Activated naive CD4-positive, alpha-beta T cell treated with Interleukin-2 at 50 U/mL for 16 hours (primary cell): ENCODE results near the gene DYRK1A.

Experiments used
- DNase-seq: peaks from one replicate; pipeline ENCODE4 v3.0.0-alpha.2; 2020

DYRK1A gene

GRCh38 chr21:37419228-37419906 is 52.8 kb downstream of the DYRK1A start:
- DNase-seq: no peak

- DNase-seq: no peak
Observed at GRCh38 chr21:37421306-37421705, 54.7 kb downstream of the DYRK1A start.

DNA sequence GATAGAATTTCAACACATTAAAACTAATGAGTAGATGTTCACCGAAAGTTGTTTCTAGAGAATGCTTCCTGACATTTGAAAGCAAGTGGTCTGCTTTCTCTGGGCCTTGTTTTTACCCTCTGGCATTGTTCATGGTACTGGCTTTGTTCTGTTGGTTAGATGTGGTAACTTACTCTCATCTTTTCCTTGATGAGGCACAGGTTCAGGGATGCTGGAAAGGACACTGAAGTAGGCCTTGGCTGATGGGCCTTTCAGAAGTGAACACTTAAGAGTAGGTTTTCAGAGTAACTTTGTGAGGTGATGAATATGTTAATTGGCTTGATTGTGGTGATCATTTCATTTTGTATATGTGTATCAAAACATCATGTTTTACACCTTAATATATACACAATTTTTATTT is 55.8 kb downstream of the DYRK1A start:
- no peak for DNase-seq

- no peak for DNase-seq
Observed at GRCh38 chr21:37423103-37423502, 56.5 kb downstream of the DYRK1A start.

- no peak for DNase-seq
Observed at GRCh38 chr21:37424396-37424795, 57.8 kb downstream of the DYRK1A start.

DNA sequence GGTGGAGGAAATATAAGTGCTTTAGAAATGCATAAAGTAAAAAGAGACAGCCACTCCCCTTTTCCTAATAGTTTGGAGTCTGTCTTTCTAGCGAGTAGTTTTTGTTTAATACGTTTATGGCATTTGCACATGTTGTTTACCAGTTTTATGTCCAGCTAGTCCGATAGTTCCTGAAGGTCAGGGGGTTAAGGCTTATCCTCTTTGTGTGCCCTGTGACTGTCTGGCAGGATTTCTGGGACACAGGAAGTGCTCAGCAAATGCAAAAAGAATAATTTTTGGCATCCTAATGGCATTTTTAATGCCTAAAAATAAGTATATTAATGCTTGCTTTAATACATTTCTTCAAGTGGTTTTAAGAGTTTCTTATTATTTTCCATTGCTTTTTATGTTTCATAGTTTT is 58.4 kb downstream of the DYRK1A start:
- DNase-seq: no peak

- DNase-seq: no peak
Observed at GRCh38 chr21:37425684-37426083, 59.1 kb downstream of the DYRK1A start.

- no peak for DNase-seq
Observed at GRCh38 chr21:37427221-37427620, 60.6 kb downstream of the DYRK1A start.

DNA sequence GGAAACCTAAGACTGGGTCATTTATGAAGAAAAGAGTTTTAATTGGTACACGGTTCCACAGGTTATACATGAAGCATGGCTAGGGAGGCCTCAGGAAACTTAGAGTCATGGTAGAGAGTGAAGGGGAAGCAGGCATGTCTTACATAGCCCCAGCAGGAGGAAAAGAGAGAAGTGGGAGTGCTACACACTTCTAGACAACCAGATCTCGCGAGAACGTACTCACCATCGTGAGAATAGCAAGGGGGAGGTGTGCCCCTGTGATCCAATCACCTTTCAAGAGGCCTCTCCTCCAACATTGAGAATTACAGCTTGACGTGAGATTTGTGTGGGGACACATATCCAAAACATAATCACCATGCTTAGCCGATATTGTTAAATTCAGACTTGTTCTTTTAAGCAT is 62.8 kb downstream of the DYRK1A start:
- no peak for DNase-seq

DNA sequence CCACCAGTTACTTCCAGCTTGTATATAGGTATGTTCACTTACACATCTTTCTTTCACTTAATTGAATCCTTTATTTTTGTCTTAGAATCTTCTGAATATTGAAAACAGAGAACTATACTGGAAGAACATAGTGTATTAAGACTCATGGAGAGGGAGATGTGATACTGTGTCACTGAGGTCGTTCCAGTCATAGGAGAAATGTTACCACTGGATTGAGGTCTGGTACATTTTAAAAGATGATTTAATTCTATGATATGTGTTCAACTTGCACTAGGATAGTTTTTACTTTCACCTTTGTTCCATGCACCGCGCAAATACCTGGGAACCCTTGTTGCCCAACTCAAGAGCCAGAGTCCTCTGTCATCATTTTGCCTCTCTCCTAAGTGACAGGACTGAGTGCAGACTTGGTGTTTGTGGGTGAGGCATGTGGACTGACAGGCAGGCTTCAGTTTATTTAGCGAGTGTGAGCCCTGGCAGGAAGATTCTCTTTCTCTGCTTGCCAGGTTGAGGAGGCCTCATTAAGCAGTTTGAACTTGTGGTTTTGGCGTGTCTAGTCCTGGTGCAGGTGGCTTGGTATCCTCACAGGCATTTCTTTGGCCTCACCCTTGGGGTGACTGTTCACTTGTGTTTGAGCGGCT is 63.7 kb downstream of the DYRK1A start:
- DNase-seq: no peak

- DNase-seq: no peak
Observed at GRCh38 chr21:37431243-37431642, 64.7 kb downstream of the DYRK1A start.

GRCh38 chr21:37432710-37433455 is 66.3 kb downstream of the DYRK1A start:
- no peak for DNase-seq

DNA sequence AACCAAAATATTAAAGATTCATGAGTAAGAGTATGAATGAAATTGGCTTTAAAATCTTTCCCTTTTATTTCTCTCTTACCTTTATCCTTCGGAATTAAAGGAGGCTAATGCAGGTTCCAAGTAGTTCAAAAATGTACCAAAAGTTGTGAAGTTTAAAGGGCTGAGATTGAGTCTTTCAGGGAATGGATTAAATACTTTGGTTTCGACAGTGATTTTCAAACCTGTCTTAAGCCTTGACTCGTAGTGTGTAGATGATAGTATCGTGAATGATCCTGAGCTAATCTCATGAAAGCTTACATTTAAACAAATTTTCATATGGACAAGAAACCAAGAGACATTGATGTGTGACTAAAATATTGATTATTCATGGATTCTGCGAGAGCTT is 66.9 kb downstream of the DYRK1A start:
- no peak for DNase-seq

DNA sequence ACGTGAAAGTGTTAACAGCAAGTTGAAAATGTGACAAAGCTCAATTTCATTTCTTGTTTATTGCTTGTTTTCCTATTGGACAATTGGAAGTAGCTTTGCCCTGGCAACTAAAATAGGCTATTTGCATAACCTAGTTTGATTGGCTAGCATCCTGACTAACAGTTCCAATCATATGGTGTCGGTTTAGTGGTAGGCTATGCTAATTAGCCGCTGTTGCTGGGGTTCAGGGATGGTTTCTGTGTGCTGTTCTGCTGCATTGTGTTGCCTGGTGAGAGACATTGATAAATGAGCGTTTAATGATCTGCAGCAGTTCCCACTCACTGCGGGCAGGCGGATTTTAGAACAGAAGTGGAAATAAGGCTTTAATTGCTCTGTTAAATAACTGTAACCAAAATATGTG is 68.5 kb downstream of the DYRK1A start:
- peak; percentile 29 for DNase-seq

DNA sequence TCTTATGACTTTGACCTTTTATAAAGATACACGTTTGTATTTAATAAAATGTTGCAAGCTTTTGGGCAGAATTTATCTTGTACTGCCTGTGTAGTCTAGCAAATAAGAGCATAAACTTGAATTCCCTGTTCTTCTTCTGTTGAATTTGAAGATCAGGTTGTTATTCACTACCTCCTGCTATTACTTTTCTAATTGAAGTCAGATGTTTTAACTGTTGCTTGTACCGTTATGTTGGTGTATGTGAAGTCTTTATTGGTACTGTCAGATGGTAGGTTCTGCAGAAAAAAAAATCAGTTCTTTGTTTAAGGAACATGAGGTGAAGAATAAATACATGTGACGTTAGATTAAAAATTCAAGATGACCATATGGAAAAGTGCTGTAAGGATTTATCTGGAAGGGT is 69.1 kb downstream of the DYRK1A start:
- DNase-seq: no peak

DNA sequence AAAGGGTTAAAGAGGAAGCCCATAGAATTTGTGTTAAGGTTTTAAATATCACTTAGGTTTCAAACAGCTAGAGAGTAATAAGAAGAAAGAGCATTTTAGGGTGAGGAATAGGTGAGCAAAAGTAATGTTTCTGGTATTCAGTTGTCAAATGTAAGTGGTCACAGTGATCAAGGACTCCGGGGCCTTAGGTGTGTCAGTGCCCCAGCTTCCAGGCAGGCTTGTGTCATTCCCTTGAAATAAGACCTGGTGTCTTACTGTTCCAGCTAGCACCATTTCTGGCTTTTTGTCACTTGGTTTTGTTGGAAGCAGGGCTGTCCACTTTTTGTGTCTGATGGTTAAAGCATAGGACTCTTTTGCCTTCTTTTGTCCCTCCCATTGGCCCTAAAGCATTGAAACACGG is 69.6 kb downstream of the DYRK1A start:
- no peak for DNase-seq

GRCh38 chr21:37437376-37438080 is 71.0 kb downstream of the DYRK1A start:
- no peak for DNase-seq

DNA sequence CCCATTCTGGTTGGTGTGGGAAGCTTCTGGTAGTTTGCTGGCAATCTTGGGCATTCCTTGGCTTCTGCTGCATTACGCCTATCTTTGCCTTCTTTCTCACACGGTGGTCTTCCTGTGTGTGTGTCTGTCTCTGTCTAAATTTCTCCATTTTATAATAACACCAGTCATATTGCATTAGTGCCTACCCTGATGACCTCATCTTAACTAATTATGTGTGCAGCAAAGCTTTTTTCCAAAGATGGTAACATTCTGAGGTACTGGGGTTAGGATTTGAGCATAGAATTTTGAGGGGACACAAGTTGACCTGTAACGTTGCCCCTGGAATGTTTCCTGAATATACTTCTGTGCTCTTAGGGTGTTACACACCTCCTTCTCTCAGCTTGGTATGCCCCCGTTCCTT is 77.1 kb downstream of the DYRK1A start:
- DNase-seq: no peak

DNA sequence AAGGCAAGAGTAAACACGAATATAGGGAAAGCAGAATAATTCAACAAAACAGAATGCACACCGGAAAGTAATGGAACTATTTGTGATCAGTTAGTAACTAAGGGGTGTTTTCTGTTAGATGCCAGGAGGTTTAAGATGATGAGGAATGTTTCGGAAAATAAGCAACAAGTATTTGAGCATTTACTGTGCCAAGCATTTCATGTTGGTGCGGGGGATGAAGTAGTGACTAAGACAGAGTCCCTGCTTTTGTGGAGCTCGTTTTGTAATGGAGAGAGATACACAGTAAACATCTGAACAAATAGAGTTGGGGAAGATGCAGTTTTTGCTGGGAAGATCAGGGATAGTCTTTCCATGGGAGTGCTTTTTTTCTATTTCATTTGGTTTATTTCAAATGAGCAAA is 78.7 kb downstream of the DYRK1A start:
- no peak for DNase-seq

DNA sequence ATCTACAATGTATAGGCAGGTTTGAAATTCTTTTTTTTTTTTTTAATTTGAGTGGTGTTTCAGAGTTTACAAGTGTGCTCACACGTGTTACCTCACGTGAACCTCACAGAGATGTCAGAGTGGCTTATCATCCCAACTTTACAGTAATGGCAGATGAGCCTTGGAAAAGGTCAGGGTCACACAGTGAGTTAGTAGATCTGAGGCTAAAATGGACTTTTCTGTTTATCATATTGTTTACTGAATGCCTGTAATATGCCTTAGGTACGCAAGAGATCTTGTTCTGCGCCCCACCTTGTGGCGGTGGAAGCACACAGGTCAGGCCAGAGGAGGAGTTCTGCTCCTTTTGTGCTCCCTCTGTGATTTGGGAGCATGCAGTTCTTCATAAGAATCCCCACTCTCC is 80.0 kb downstream of the DYRK1A start:
- DNase-seq: no peak

DNA sequence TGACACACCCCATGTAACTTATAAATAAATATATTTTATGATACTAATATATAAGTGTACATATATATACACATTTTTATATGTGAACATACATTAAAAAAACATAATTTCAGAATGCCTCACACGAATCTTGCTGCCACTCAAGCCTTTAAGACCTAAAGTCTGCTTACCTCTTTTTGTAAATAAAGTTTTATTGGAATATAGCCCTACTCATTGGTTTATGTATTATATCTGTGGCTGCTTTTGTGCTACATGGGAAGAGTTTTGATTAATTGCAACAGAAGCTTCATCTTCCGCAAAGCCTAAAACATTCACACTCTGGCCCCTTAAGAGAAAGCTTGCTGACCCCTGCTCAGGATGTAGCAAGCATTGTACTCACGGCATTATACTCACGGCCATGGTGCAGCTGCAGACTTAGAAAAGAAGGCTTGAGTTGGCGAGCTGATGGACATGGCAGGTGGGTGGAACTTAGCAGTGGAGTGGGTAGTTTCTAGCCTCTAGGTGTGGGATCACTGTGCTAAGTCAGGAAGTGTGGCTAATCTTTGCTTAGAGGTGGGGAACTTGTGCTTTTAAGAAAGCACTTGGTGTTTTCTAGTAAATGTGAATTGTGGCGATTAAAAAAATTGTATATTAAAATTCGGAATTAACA is 80.8 kb downstream of the DYRK1A start:
- DNase-seq: no peak

GRCh38 chr21:37449302-37449937 is 82.8 kb downstream of the DYRK1A start:
- no peak for DNase-seq
